PFSK-1 (cell line): ENCODE results near the gene ARL2.

Experiments
- POLR2AphosphoS5 ChIP-seq: IDR thresholded peaks from 2 replicates; pipeline ENCODE4 v1.6.1; 2012; ENCODE audit warnings: low read depth, mild to moderate bottlenecking, control low read depth, low read length, moderate library complexity
- SIN3A ChIP-seq: IDR thresholded peaks from 2 replicates; pipeline ENCODE4 v1.6.1; 2012; ENCODE audit warnings: mild to moderate bottlenecking, low read length, moderate library complexity, borderline replicate concordance; ENCODE audit not compliant: insufficient read depth
- TAF1 ChIP-seq: IDR thresholded peaks from 2 replicates; pipeline ENCODE4 v1.6.1; 2012; ENCODE audit warnings: low read length, control low read depth, borderline replicate concordance; ENCODE audit not compliant: insufficient read depth
- TF ChIP-seq, protein P1 (sequence below), 2 experiments: IDR thresholded peaks; 2 replicates each; pipeline versions ENCODE4 v1.6.1 to v1.8.0; 2011 to 2012; ENCODE audit warnings: low read depth in 2 of 2, low read length in 2 of 2, control low read depth in 1 of 2, inconsistent platforms in 1 of 2, mild to moderate bottlenecking in 1 of 2, moderate library complexity in 1 of 2; ENCODE audit not compliant: insufficient read depth in 1 of 2

DNA sequence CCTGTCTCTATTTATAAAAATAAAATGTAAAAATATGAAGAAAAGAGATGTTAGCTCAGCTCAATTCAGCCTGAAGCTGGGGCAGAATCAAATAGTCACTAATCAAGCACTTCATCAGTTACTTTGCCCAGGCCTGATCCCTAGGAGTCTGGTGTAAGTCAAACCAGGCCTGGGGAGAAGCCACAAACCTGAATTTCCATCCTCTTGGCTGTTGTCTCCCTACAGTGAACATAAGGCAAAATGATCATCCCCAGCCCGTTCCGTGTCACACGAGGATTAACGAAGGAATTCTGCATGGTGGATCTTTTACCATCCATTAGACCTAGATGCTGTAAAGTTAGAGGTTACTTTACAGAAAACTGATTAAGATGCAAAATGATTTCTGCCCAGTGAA lies 50.9 kb downstream of the ARL2 start:
- TF ChIP-seq POLR2AphosphoS5 = no peak
- TF ChIP-seq, protein P1, sequence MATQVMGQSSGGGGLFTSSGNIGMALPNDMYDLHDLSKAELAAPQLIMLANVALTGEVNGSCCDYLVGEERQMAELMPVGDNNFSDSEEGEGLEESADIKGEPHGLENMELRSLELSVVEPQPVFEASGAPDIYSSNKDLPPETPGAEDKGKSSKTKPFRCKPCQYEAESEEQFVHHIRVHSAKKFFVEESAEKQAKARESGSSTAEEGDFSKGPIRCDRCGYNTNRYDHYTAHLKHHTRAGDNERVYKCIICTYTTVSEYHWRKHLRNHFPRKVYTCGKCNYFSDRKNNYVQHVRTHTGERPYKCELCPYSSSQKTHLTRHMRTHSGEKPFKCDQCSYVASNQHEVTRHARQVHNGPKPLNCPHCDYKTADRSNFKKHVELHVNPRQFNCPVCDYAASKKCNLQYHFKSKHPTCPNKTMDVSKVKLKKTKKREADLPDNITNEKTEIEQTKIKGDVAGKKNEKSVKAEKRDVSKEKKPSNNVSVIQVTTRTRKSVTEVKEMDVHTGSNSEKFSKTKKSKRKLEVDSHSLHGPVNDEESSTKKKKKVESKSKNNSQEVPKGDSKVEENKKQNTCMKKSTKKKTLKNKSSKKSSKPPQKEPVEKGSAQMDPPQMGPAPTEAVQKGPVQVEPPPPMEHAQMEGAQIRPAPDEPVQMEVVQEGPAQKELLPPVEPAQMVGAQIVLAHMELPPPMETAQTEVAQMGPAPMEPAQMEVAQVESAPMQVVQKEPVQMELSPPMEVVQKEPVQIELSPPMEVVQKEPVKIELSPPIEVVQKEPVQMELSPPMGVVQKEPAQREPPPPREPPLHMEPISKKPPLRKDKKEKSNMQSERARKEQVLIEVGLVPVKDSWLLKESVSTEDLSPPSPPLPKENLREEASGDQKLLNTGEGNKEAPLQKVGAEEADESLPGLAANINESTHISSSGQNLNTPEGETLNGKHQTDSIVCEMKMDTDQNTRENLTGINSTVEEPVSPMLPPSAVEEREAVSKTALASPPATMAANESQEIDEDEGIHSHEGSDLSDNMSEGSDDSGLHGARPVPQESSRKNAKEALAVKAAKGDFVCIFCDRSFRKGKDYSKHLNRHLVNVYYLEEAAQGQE (IDR thresholded peaks at IDR 0.05; ENCODE audit: insufficient read depth in 1 of 2, low read depth in 2 of 2, low read length in 2 of 2) = no peak
- no peak for TF ChIP-seq TAF1
- TF ChIP-seq SIN3A = no peak
